ENCODE measurements around the gene AHDC1. TPM values are rescaled to one million over a fixed set of nuclear protein-coding genes. Genes with fewer than 3 reads are reported as not detected.
A peak's percentile ranks its signal among the peaks of the same experiment; 100 is the strongest.

The AHDC1 gene
- total and polyA plus RNA-seq, 10 of the 15 experiments (the other 5 are each of a cell fraction or from before 2014, with no cell fraction given) = 0.21 to 13.0 (median 1.4) TPM

DNA sequence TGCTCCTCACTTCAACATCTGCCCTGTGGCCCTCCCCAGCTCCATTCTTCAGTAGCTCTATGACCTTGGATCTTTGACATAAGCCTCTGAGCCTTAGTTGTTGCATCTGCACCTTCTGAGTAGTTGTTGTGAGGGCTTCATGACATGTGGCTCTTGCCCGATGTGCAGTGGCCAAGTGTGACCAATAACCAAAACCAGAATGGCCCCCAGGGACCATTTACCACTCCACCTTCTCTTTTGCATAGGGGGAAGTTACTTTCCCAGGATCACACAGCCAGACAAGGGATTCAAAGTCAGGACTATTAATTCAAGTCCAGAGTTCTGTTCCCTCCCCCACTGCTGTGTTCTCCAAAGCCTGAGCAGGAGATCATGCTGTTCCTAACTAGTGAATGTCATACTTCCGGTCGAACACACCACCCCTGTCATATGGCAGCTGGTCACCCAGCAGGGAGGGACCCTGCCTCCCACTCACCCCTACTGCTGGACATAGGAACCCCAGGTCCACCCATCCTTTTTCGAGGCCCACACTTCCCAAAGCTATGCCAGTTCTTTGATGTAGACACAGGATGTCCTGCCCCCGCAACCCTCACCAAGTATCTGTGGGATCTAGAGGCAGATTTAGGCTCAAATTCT lies 27.0 kb upstream of the AHDC1 start (continued):
- TF ChIP-seq PKNOX1 (IDR thresholded peaks at IDR 0.05) (peak; percentile 16; the same call in 1 of the 2 replicates), PAX5 (IDR thresholded peaks at IDR 0.05; ENCODE audit: borderline replicate concordance, low read depth, low read length) (peak; percentile 87), SIX5 (IDR thresholded peaks at IDR 0.05; ENCODE audit: low read depth, low read length, severe bottlenecking) (no peak), GATAD2B (conservative IDR thresholded peaks at IDR 0.05; ENCODE audit: low read depth) (peak; percentile 22; the same call in 1 of the 2 replicates), IKZF2 (IDR thresholded peaks at IDR 0.05) (peak; percentile 60 to 75), RELA (IDR thresholded peaks at IDR 0.05; ENCODE audit: borderline replicate concordance, partially characterized antibody) (peak; percentile 20), EED (IDR thresholded peaks at IDR 0.05; ENCODE audit: low read depth) (peak; percentile 55; the same call in 1 of the 2 replicates), FOS (IDR thresholded peaks at IDR 0.05; ENCODE audit: borderline replicate concordance, extremely low read depth, insufficient read length) (no peak), CEBPB (IDR thresholded peaks at IDR 0.05; ENCODE audit: borderline replicate concordance in 1 of 2, low read depth in 2 of 2, low read length in 2 of 2) (no peak), E4F1 (IDR thresholded peaks at IDR 0.05; ENCODE audit: borderline replicate concordance, partially characterized antibody) (no peak), ESRRA (IDR thresholded peaks at IDR 0.05; ENCODE audit: low read length) (peak; percentile 85; the same call in 1 of the 2 replicates), CTCF (IDR thresholded peaks at IDR 0.05 in 2 of 3, conservative IDR thresholded peaks at IDR 0.05 in 1 of 3; ENCODE audit: control insufficient read depth in 2 of 3, extremely low read depth in 1 of 3, insufficient read depth in 1 of 3, low read depth in 3 of 3, low read length in 3 of 3) (no peak), RFX5 (IDR thresholded peaks at IDR 0.05; ENCODE audit: low read depth, low read length) (no peak; the same call in 1 of the 2 replicates), SREBF2 (IDR thresholded peaks at IDR 0.05; ENCODE audit: low read length) (no peak), CREB1 (IDR thresholded peaks at IDR 0.05; ENCODE audit: low read depth) (no peak), RCOR1 (conservative IDR thresholded peaks at IDR 0.05; ENCODE audit: low read depth, low read length) (no peak), EGR1 (IDR thresholded peaks at IDR 0.05; ENCODE audit: borderline replicate concordance in 1 of 2, low read depth in 2 of 2, low read length in 2 of 2) (no peak), TAF1 (IDR thresholded peaks at IDR 0.05; ENCODE audit: borderline replicate concordance, low read depth, low read length) (0 out of 2 replicates have a peak, but pooled peaks have one; percentile 26)
- TF ChIP-seq, protein P1, sequence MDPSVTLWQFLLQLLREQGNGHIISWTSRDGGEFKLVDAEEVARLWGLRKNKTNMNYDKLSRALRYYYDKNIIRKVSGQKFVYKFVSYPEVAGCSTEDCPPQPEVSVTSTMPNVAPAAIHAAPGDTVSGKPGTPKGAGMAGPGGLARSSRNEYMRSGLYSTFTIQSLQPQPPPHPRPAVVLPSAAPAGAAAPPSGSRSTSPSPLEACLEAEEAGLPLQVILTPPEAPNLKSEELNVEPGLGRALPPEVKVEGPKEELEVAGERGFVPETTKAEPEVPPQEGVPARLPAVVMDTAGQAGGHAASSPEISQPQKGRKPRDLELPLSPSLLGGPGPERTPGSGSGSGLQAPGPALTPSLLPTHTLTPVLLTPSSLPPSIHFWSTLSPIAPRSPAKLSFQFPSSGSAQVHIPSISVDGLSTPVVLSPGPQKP (IDR thresholded peaks at IDR 0.05; ENCODE audit: low read depth, low read length) = no peak; the same call in 1 of the 2 replicates
- TF ChIP-seq, protein P2, sequence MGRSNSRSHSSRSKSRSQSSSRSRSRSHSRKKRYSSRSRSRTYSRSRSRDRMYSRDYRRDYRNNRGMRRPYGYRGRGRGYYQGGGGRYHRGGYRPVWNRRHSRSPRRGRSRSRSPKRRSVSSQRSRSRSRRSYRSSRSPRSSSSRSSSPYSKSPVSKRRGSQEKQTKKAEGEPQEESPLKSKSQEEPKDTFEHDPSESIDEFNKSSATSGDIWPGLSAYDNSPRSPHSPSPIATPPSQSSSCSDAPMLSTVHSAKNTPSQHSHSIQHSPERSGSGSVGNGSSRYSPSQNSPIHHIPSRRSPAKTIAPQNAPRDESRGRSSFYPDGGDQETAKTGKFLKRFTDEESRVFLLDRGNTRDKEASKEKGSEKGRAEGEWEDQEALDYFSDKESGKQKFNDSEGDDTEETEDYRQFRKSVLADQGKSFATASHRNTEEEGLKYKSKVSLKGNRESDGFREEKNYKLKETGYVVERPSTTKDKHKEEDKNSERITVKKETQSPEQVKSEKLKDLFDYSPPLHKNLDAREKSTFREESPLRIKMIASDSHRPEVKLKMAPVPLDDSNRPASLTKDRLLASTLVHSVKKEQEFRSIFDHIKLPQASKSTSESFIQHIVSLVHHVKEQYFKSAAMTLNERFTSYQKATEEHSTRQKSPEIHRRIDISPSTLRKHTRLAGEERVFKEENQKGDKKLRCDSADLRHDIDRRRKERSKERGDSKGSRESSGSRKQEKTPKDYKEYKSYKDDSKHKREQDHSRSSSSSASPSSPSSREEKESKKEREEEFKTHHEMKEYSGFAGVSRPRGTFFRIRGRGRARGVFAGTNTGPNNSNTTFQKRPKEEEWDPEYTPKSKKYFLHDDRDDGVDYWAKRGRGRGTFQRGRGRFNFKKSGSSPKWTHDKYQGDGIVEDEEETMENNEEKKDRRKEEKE (IDR thresholded peaks at IDR 0.05) = no peak
